K562 (cell line): ENCODE measurements around the gene CLCA1. TPM values are rescaled to one million over a fixed set of nuclear protein-coding genes. Genes with fewer than 3 reads are reported as not detected.

Source experiments
- ATAC-seq: fragments of 200-7000 bp; cut with Tn5 transposase; 3 replicates; pipeline ENCODE4 v1.9.1; 2020; ENCODE audit warnings: moderate library complexity
- BruUV-seq: library from RNA; stranded (reverse); fragments of 400-500 nt; replicated peaks from 2 replicates; lab custom pipeline; 2021; lab: Mats Ljungman, UMichigan
- CTCF ChIA-PET: fragments of 300-600 bp; formaldehyde crosslinking; extraction: SDS; loops from one replicate; lab custom pipeline; 2021; ENCODE audit warnings: low intra/inter-chr PET ratio; lab: Yijun Ruan, JAX
- POLR2A ChIA-PET: fragments of 300-600, 350-650 bp; sonication (Branson Sonifier 250); formaldehyde crosslinking; extraction: SDS; loops from one replicate; lab custom pipeline; 2021; ENCODE audit warnings: antibody characterized with exemption, inconsistent platforms; lab: Yijun Ruan, JAX
- DNase-seq, 4 experiments: peaks; one replicate each; pipeline versions ENCODE4 v3.0.0 to v3.0.0-alpha.2; 2011 to 2018; ENCODE audit warnings: low spot score in 3 of 4, mixed read lengths in 3 of 4; ENCODE audit errors: extremely low read depth in 1 of 4
- FAIRE-seq: peaks from 2 replicates; lab custom pipeline; 2011; peaks lifted over from hg19 to GRCh38; lab: Jason Lieb, UNC
- H2AFZ ChIP-seq: 2 replicates; pipeline ENCODE4 v1.6.0; 2011; ENCODE audit warnings: low read depth, low read length, control low read depth, inconsistent platforms
- H3K27ac ChIP-seq: fragments of 200-600 bp; 3 replicates; pipeline ENCODE4 v1.8.0; 2011; ENCODE audit warnings: low read depth, mild to moderate bottlenecking, control low read depth, inconsistent platforms, low read length, moderate library complexity, mixed read lengths; ENCODE audit errors: extremely low read depth
- H3K27me3 ChIP-seq, 2 experiments: fragments of 300-600 bp in 1 of 2; 2 replicates in 1 of 2; 3 replicates in 1 of 2; pipeline versions ENCODE4 v1.6.0 to v1.8.0; 2011; ENCODE audit warnings: inconsistent platforms in 2 of 2, low read length in 2 of 2, mild to moderate bottlenecking in 1 of 2, mixed read lengths in 1 of 2, moderate library complexity in 1 of 2; ENCODE audit not compliant: control insufficient read depth in 2 of 2, insufficient read depth in 2 of 2
- H3K36me3 ChIP-seq: fragments of 300-600 bp; 3 replicates; pipeline ENCODE4 v1.8.0; 2011; ENCODE audit warnings: mild to moderate bottlenecking, low read length, inconsistent platforms; ENCODE audit not compliant: control insufficient read depth, insufficient read depth
- H3K4me1 ChIP-seq, 2 experiments: fragments of 200-600 bp in 1 of 2; replicated peaks in 1 of 2; 2 replicates in 1 of 2; 3 replicates in 1 of 2; pipeline versions ENCODE4 v1.5.1 to v1.8.0; 2011; ENCODE audit warnings: inconsistent platforms in 2 of 2, low read length in 2 of 2, mild to moderate bottlenecking in 1 of 2, mixed read lengths in 1 of 2, moderate library complexity in 1 of 2; ENCODE audit not compliant: control insufficient read depth in 2 of 2, insufficient read depth in 2 of 2
- H3K4me2 ChIP-seq: 2 replicates; pipeline ENCODE4 v1.6.1; 2011; ENCODE audit warnings: low read length, control low read depth, inconsistent platforms, mixed read lengths; ENCODE audit not compliant: insufficient read depth
- H3K4me3 ChIP-seq: fragments of 200-600 bp; sonication (generic), shearing (Covaris generic); 2 replicates; pipeline ENCODE4 v1.5.1; 2016; ENCODE audit warnings: control low read depth, inconsistent platforms
- H3K79me2 ChIP-seq: fragments of 200-600 bp; 3 replicates; pipeline ENCODE4 v1.8.0; 2011; ENCODE audit warnings: low read length, inconsistent platforms; ENCODE audit not compliant: control insufficient read depth, insufficient read depth
- H3K9ac ChIP-seq, 2 experiments: 2 replicates each; pipeline versions ENCODE4 v1.6.0 to v1.6.1; 2011; ENCODE audit warnings: low read depth in 2 of 2, low read length in 2 of 2, control low read depth in 1 of 2, inconsistent platforms in 1 of 2, mild to moderate bottlenecking in 1 of 2, mixed read lengths in 1 of 2; ENCODE audit not compliant: insufficient read depth in 1 of 2
- H3K9me1 ChIP-seq: one replicate; pipeline ENCODE4 v1.6.0; 2011; ENCODE audit warnings: inconsistent platforms, mild to moderate bottlenecking, low read length, moderate library complexity; ENCODE audit not compliant: control insufficient read depth, insufficient read depth
- H3K9me3 ChIP-seq: replicated peaks from 2 replicates; pipeline ENCODE4 v1.5.1; 2011; ENCODE audit warnings: low read depth, low read length, inconsistent platforms; ENCODE audit not compliant: control insufficient read depth, insufficient read depth
- H4K20me1 ChIP-seq: replicated peaks from 2 replicates; pipeline ENCODE4 v1.6.1; 2011; ENCODE audit warnings: low read length, inconsistent platforms, mixed read lengths; ENCODE audit not compliant: control insufficient read depth, insufficient read depth
- CBFB ChIP-seq: sonication (generic); formaldehyde crosslinking; IDR thresholded peaks from 2 replicates; pipeline ENCODE4 v1.4.0; 2020; ENCODE audit warnings: mild to moderate bottlenecking, missing genetic modification reagents
- JUN ChIP-seq, 2 experiments: sonication (generic) in 1 of 2; formaldehyde crosslinking in 1 of 2; IDR thresholded peaks; 2 replicates each; pipeline versions ENCODE4 v1.6.1 to v1.8.0; 2012 to 2022; ENCODE audit warnings: borderline replicate concordance in 2 of 2, mild to moderate bottlenecking in 2 of 2, improper control_type of control experiment in 1 of 2, low read depth in 1 of 2, low read length in 1 of 2, missing genetic modification reagents in 1 of 2
- SMAD3 ChIP-seq: fragments of 450-650 bp; formaldehyde crosslinking; conservative IDR thresholded peaks from 2 replicates; pipeline ENCODE4 v1.4.0; 2020; ENCODE audit warnings: mild to moderate bottlenecking
- SMC3 ChIP-seq: conservative IDR thresholded peaks from 2 replicates; pipeline ENCODE4 v1.6.1; 2011; ENCODE audit warnings: low read depth, low read length, improper control_type of control experiment; ENCODE audit not compliant: insufficient read depth
- ZNF436 ChIP-seq: fragments of 250-450, 450-650 bp; sonication (Bioruptor Pico); formaldehyde crosslinking; IDR thresholded peaks from 2 replicates; pipeline ENCODE4 v1.7.0; 2020; ENCODE audit warnings: mild to moderate bottlenecking
- WGBS: fragments of 100-300 bp; shearing (Covaris generic); methylation state at CpG from one replicate; pipeline ENCODE4 v1.1.6; 2016; ENCODE audit warnings: low coverage, mixed read lengths; ENCODE audit not compliant: insufficient coverage; ENCODE audit errors: missing lambda C conversion rate; 5-methylcytosine and 5-hydroxymethylcytosine counted together
- in situ Hi-C: fragments of 300-500 bp; cut with MboI; formaldehyde crosslinking; loops from 4 replicates; pipeline ENCODE4 v1.15.0; 2018; ENCODE audit warnings: inconsistent platforms, mixed read lengths
- intact Hi-C: fragments of 100-400 bp; cut with micrococcal nuclease; formaldehyde crosslinking; loops from 2 replicates; pipeline ENCODE4 v1.14.2; 2022
- polyA plus RNA-seq, 8 experiments: library from polyadenylated mRNA; depleted of rRNA in 4 of 8; stranded (reverse) in 5 of 8; unstranded in 3 of 8; fragments of >200 nt; fragmentation: Nextera tagmentation in 2 of 8; fragmentation: Illumina TruSeq in 1 of 8; extraction: Ambion mirVana in 2 of 8; extraction: Trizol in 1 of 8; gene quantifications; 2 replicates each; pipeline versions ENCODE4 v1.2.1 to v1.2.3, GENCODE V29; 2011 to 2014; ENCODE audit warnings: inconsistent platforms in 1 of 8, missing spikeins in 1 of 8
- total RNA-seq, 7 experiments: library from RNA; depleted of rRNA in 6 of 7; stranded (reverse); fragments of >200 nt in 6 of 7; fragmentation: Illumina TruSeq in 2 of 7; extraction: Trizol in 2 of 7; gene quantifications; 2 replicates each; pipeline versions ENCODE4 v1.2.1 to v1.2.3, GENCODE V29; 2011 to 2021; ENCODE audit warnings: low replicate concordance in 1 of 7

CLCA1 gene
- total and polyA plus RNA-seq, 9 of the 15 experiments (the other 6 are each of a cell fraction or from before 2014, with no cell fraction given), result 0.03 to 0.08 (median 0.04) TPM; not detected in 6

- no peak for TF ChIP-seq ZNF436
- TF ChIP-seq SMAD3 (CRISPR knock-in tag), result no peak
- TF ChIP-seq CBFB, result no peak
- no peak for TF ChIP-seq SMC3
- no peak for TF ChIP-seq JUN (IDR thresholded peaks at IDR 0.05; ENCODE audit: borderline replicate concordance, low read depth, low read length)
- TF ChIP-seq JUN (CRISPR knock-in tag; IDR thresholded peaks at IDR 0.05; ENCODE audit: borderline replicate concordance), result no peak
- ChIA-PET POLR2A (interaction anchor here (0.7 kb wide), 1 partner anchor 135 kb away, joined by 3 read pairs; no protein-coding TSS in a partner anchor), CTCF (no interaction called here)
- no peaks in the 10 kb centered on the region; a peak in 1 of 5 replicates for H3K4me1 ChIP-seq
- FAIRE-seq (no peak), ATAC-seq (no peak), DNase-seq (no peak)
- H3K4me2 ChIP-seq, result no peak overlapping the region
- H3K36me3 ChIP-seq, result no peaks in the 10 kb centered on the region
- no peaks in the 10 kb centered on the region for H3K9me1 ChIP-seq
- peaks cover 14 to 21% of the 10 kb centered on the region in 2 experiments; a peak in 3 of 5 replicates for H3K27me3 ChIP-seq
- intact Hi-C loops, result no loop called here
- H3K4me3 ChIP-seq, result no peak overlapping the region
- in situ Hi-C loops, result loop anchor here (10.0 kb wide), 1 partner anchor 111 kb away; the partner anchor contains the start of gene ODF2L
- 3% methylated on average over 4 of the region's 4 CpGs for WGBS
- no peak overlapping the region for H2AFZ ChIP-seq
- H3K27ac ChIP-seq, result no peak overlapping the region
- H3K9ac ChIP-seq, result no peak overlapping the region
- BruUV-seq, result no TSS peak
- H3K79me2 ChIP-seq, result no peaks in the 10 kb centered on the region
- no peaks in the 10 kb centered on the region for H3K9me3 ChIP-seq
- no peaks in the 10 kb centered on the region for H4K20me1 ChIP-seq
Observed at GRCh38 chr1:86505564-86505902, 36.8 kb downstream of the CLCA1 start.
